Adrenal gland (tissue), 12 donors: Measurements from ENCODE around the gene PDE8A. TPM values are rescaled to one million over a fixed set of nuclear protein-coding genes. Genes with fewer than 3 reads are reported as not detected.

ENCODE experiments used
- DNase-seq, 7 donors: peaks; one replicate each; pipeline ENCODE4 v3.0.0-alpha.2; 2019 to 2020
- H3K27ac ChIP-seq, 5 donors: fragments of 200-600 bp; sonication (generic) in 4 of 5; 1 replicate in 3 of 5; 2 replicates in 2 of 5; pipeline versions ENCODE4 v1.5.1 to v1.8.0; 2016 to 2020; ENCODE audit warnings: mild to moderate bottlenecking in 1 of 5
- H3K27me3 ChIP-seq: fragments of 200-600 bp; 2 replicates; pipeline ENCODE4 v1.8.0; 2021
- H3K36me3 ChIP-seq, 2 donors: fragments of 200-600 bp; replicated peaks in 1 of 2; 1 replicate in 1 of 2; 2 replicates in 1 of 2; pipeline versions ENCODE4 v1.5.1 to v1.8.0; 2018 to 2022
- H3K4me1 ChIP-seq, 2 donors: fragments of 200-600 bp; replicated peaks in 1 of 2; 1 replicate in 1 of 2; 2 replicates in 1 of 2; pipeline versions ENCODE4 v1.5.1 to v1.8.0; 2018 to 2021
- H3K4me3 ChIP-seq, 4 donors: fragments of 200-600 bp; sonication (generic) in 3 of 4; one replicate each; pipeline ENCODE4 v1.5.1; 2016 to 2018
- H3K9me3 ChIP-seq, 3 donors: fragments of 200-600 bp; sonication (generic) in 1 of 3; replicated peaks in 1 of 3; 1 replicate in 2 of 3; 2 replicates in 1 of 3; pipeline versions ENCODE4 v1.5.1 to v1.8.0; 2016 to 2021
- POLR2A ChIP-seq, 2 donors: fragments of 450-650 bp; IDR thresholded peaks; one replicate each; pipeline ENCODE4 v1.6.1; 2017; ENCODE audit warnings: antibody characterized with exemption in 2 of 2, mild to moderate bottlenecking in 2 of 2, moderate library complexity in 1 of 2
- WGBS, 4 donors: extraction: QIAGEN DNeasy Blood & Tissue Kit in 2 of 4; methylation state at CpG; one replicate each; pipeline versions ENCODE4 v1.1.5 to v1.1.7; 2013 to 2017; 5-methylcytosine and 5-hydroxymethylcytosine counted together
- intact Hi-C, 2 donors: fragments of 100-400 bp; cut with DNase I; formaldehyde crosslinking; loops; one replicate each; pipeline versions ENCODE4 v1.14.1 to v1.15.0; 2022 to 2023
- polyA plus RNA-seq, 3 donors: library from polyadenylated mRNA; stranded (reverse); fragments of 200-250 nt in 2 of 3; fragments of 350-450 nt in 1 of 3; fragmentation: Illumina TruSeq in 1 of 3; extraction: RNeasy Lipid Tissue Mini Kit (QIAGEN cat#74804) in 1 of 3; gene quantifications; one replicate each; pipeline ENCODE4 v1.2.3, GENCODE V29; 2013 to 2014
- total RNA-seq, 9 donors: library from RNA; depleted of rRNA in 4 of 9; stranded (reverse); fragments of >200 nt in 4 of 9; fragments of 120-200 nt in 1 of 9; fragmentation: NEBNext Ultra II Directional in 1 of 9; extraction: Animal tissue kit (Norgen Biotek cat#: 25700) in 1 of 9; gene quantifications; one replicate each; pipeline versions ENCODE4 v1.1.0 to v1.2.4, GENCODE V29; 2013 to 2023
- TF ChIP-seq, protein P1 (sequence below), 6 experiments: fragments of 450-650 bp in 4 of 6; fragments of 200-600 bp in 2 of 6; sonication (generic) in 1 of 6; IDR thresholded peaks; 1 replicate in 5 of 6; 2 replicates in 1 of 6; pipeline versions ENCODE4 v1.5.1 to v1.8.0; 2016 to 2021; ENCODE audit warnings: antibody characterized with exemption in 6 of 6, mild to moderate bottlenecking in 2 of 6, moderate library complexity in 1 of 6
- donor health status: healthy with polysubstance abuse.
- donor health status: Bipolar disorder and iron deficiency.
- donor health status: DM: yes; HTN: yes; CAD: no.
- donor health status: DM: no; HTN: no; CAD: no.
- donor health status: DM: no; HTN: no; CAD: no.
- donor health status: DM: yes; HTN: yes; CAD: no.

Gene PDE8A
- total and polyA plus RNA-seq, 12 donors: 47.3 to 123 (median 66.4) TPM

- 91 to 94% (median 93%) methylated on average over 4 of the region's 4 CpGs for WGBS, 4 donors
- intact Hi-C loops: no loop called here
These were observed 136.5 kb downstream of the PDE8A start for GRCh38 chr15:85118173-85118572.

DNA sequence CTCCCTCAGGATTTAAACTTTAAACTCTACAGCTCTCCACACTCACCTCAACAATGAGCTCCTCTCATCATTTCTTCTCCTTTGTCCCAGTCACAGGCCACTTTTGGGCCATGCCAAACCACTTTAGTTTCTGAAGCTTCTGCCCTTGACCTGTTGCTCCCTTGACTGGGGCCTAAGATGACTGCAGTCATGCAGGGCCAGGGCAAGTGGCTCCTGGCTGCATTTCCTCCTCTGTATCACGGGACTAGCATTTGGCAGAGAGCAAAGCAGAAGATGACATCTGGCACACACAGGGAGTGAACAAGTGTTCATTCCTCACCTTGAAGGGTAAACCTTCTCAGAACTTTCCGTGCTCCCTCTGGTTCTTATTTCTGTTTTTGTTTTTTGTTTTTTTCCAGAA is 136.9 kb downstream of the PDE8A start:
- Histone ChIP-seq H3K9me3 (no peaks in the 10 kb centered on the region), H3K36me3 (peaks cover 0 to 24% of the 10 kb centered on the region in 2 donors), H3K27me3 (no peaks in the 10 kb centered on the region), H3K27ac (peak overlapping the region in 2 of 5 donors; percentile 30 to 31), H3K4me3 (no peak overlapping the region), H3K4me1 (peaks cover 0 to 9% of the 10 kb centered on the region in 2 donors)
- TF ChIP-seq, protein P1, sequence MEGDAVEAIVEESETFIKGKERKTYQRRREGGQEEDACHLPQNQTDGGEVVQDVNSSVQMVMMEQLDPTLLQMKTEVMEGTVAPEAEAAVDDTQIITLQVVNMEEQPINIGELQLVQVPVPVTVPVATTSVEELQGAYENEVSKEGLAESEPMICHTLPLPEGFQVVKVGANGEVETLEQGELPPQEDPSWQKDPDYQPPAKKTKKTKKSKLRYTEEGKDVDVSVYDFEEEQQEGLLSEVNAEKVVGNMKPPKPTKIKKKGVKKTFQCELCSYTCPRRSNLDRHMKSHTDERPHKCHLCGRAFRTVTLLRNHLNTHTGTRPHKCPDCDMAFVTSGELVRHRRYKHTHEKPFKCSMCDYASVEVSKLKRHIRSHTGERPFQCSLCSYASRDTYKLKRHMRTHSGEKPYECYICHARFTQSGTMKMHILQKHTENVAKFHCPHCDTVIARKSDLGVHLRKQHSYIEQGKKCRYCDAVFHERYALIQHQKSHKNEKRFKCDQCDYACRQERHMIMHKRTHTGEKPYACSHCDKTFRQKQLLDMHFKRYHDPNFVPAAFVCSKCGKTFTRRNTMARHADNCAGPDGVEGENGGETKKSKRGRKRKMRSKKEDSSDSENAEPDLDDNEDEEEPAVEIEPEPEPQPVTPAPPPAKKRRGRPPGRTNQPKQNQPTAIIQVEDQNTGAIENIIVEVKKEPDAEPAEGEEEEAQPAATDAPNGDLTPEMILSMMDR (IDR thresholded peaks at IDR 0.05): no peak
- TF ChIP-seq POLR2A (IDR thresholded peaks at IDR 0.05): no peak
- WGBS, 4 donors: 27 to 60% (median 34%) methylated on average over 2 of the region's 2 CpGs
- intact Hi-C loops: no loop called here
- peak; percentile 46 to 80 (median 72) for DNase-seq

More at GRCh38 chr15:85118173-85118572, 136.5 kb downstream of the PDE8A start:
- DNase-seq: no peak
- Histone ChIP-seq H3K27me3 (no peaks in the 10 kb centered on the region), H3K36me3 (peaks cover 0 to 28% of the 10 kb centered on the region in 2 donors), H3K4me3 (no peak overlapping the region), H3K4me1 (peaks cover 0 to 9% of the 10 kb centered on the region in 2 donors), H3K9me3 (no peaks in the 10 kb centered on the region), H3K27ac (peak overlapping the region in 2 of 5 donors; percentile 30 to 31)
- TF ChIP-seq, protein P1 (IDR thresholded peaks at IDR 0.05): no peak
- TF ChIP-seq POLR2A (IDR thresholded peaks at IDR 0.05): no peak

- peak in 3 of 7 donors; percentile 33 to 46 (median 34) for DNase-seq
- 71 to 85% (median 80%) methylated on average over 4 of the region's 4 CpGs for WGBS, 4 donors
- peaks cover 0 to 9% of the 10 kb centered on the region in 2 donors for H3K4me1 ChIP-seq
- no peaks in the 10 kb centered on the region for H3K9me3 ChIP-seq
- no peak overlapping the region for H3K27ac ChIP-seq
- TF ChIP-seq POLR2A (IDR thresholded peaks at IDR 0.05): no peak
- TF ChIP-seq, protein P1 (IDR thresholded peaks at IDR 0.05): no peak
- H3K36me3 ChIP-seq: peaks cover 0 to 24% of the 10 kb centered on the region in 2 donors
- H3K27me3 ChIP-seq: no peaks in the 10 kb centered on the region
- intact Hi-C loops: no loop called here
- no peak overlapping the region for H3K4me3 ChIP-seq
These were observed 138.9 kb downstream of the PDE8A start for GRCh38 chr15:85120351-85121113.

- no peaks in the 10 kb centered on the region for H3K9me3 ChIP-seq
- H3K36me3 ChIP-seq: peaks cover 0 to 29% of the 10 kb centered on the region in 2 donors
- no peak overlapping the region for H3K4me3 ChIP-seq
- H3K27ac ChIP-seq: no peak overlapping the region
- no peaks in the 10 kb centered on the region for H3K27me3 ChIP-seq
- TF ChIP-seq, protein P1 (IDR thresholded peaks at IDR 0.05): no peak
- no peak for TF ChIP-seq POLR2A (IDR thresholded peaks at IDR 0.05)
- H3K4me1 ChIP-seq: no peaks in the 10 kb centered on the region
- intact Hi-C loops: no loop called here
- WGBS, 4 donors: 79 to 89% (median 86%) methylated on average over 1 of the region's 1 CpG
- no peak for DNase-seq
These were observed 142.5 kb downstream of the PDE8A start for GRCh38 chr15:85124173-85124572.
